Measurements from ENCODE around the gene TMIE. TPM values are rescaled to one million over a fixed set of nuclear protein-coding genes. Genes with fewer than 3 reads are reported as not detected.

TMIE gene
- total RNA-seq, 4 donors from 2014 or later: 0.41 to 2.1 (median 1.6) TPM; not detected in 1

DNA sequence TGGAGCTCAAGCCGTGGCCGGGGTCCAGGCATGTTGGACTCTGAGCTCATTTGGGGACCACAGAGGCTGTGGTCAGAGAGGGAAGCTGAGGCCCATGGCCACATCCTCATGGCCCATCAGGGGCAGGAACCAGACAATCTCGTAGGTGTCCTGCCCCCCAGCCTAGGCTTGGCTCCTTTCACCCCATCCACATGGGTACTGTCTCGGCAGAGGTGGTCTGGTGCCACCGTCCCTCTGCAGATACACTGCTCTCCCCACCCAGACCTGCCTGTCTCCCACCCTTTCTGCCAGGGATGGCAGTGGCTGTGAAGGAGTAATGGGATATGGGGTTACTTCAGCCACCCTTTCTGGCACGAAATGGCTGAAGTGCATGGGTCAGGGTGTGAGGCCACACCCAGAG is 8.5 kb downstream of the TMIE start:
- H3K27me3 ChIP-seq: no peaks in the 10 kb centered on the region
- no peak overlapping the region for H3K27ac ChIP-seq
- no peak overlapping the region for H3K4me3 ChIP-seq
- peak; percentile 1 to 9 for DNase-seq
- TF ChIP-seq, protein P1, sequence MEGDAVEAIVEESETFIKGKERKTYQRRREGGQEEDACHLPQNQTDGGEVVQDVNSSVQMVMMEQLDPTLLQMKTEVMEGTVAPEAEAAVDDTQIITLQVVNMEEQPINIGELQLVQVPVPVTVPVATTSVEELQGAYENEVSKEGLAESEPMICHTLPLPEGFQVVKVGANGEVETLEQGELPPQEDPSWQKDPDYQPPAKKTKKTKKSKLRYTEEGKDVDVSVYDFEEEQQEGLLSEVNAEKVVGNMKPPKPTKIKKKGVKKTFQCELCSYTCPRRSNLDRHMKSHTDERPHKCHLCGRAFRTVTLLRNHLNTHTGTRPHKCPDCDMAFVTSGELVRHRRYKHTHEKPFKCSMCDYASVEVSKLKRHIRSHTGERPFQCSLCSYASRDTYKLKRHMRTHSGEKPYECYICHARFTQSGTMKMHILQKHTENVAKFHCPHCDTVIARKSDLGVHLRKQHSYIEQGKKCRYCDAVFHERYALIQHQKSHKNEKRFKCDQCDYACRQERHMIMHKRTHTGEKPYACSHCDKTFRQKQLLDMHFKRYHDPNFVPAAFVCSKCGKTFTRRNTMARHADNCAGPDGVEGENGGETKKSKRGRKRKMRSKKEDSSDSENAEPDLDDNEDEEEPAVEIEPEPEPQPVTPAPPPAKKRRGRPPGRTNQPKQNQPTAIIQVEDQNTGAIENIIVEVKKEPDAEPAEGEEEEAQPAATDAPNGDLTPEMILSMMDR (IDR thresholded peaks at IDR 0.05): no peak
- no peak for TF ChIP-seq POLR2A (IDR thresholded peaks at IDR 0.05)
- H3K36me3 ChIP-seq: no peaks in the 10 kb centered on the region
- no peaks in the 10 kb centered on the region for H3K9me3 ChIP-seq
- H3K4me1 ChIP-seq: no peaks in the 10 kb centered on the region
- intact Hi-C loops (cut with DNase I; ENCODE audit: low total_unique reads): loop anchor here (5.0 to 10.0 kb wide), 2 partner anchors 198 to 625 kb away; no protein-coding TSS in a partner anchor

GRCh38 chr3:46710229-46710628 is 9.0 kb downstream of the TMIE start:
- H3K36me3 ChIP-seq: no peaks in the 10 kb centered on the region
- H3K27ac ChIP-seq: no peak overlapping the region
- DNase-seq: peak in 1 of 2 donors; percentile 7
- no peak for TF ChIP-seq POLR2A (IDR thresholded peaks at IDR 0.05)
- TF ChIP-seq, protein P1 (IDR thresholded peaks at IDR 0.05): no peak
- H3K4me3 ChIP-seq: no peak overlapping the region
- no peaks in the 10 kb centered on the region for H3K27me3 ChIP-seq
- H3K4me1 ChIP-seq: no peaks in the 10 kb centered on the region
- no peaks in the 10 kb centered on the region for H3K9me3 ChIP-seq
- intact Hi-C loops (cut with DNase I; ENCODE audit: low total_unique reads): no loop called here

DNA sequence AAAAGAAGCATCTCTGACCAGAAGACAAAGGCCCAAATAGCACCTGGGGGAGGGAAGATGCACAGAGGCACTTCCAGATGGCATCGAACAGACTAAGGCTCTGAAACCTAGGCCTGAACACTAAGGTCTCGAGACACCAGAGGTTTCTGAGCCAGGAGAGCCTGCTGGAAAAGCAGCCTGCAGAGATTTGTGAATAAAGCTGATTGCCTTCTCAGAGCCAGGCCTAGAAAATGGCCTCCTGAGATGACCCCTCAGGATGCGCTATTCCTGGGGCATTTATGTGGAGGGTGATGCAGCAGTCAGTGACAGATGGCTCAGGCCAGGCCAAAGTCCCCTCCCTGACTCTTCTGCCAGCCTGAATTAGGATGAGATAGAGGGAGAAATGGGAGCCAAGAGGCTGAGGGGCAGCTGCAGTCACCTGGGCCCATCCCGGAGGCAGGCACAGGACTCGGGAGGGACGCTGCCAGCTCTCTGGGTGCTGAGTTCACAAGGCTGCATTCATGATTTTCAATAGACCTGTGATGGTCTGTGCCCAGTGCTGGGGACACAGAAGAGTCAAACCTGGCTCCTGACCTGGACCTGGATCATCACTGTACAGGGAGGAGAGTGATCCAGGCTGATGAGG is 9.6 kb downstream of the TMIE start:
- H3K4me3 ChIP-seq: no peak overlapping the region
- TF ChIP-seq, protein P1 (IDR thresholded peaks at IDR 0.05): no peak
- no peak for TF ChIP-seq POLR2A (IDR thresholded peaks at IDR 0.05)
- H3K4me1 ChIP-seq: no peaks in the 10 kb centered on the region
- no peaks in the 10 kb centered on the region for H3K36me3 ChIP-seq
- H3K27me3 ChIP-seq: no peaks in the 10 kb centered on the region
- intact Hi-C loops (cut with DNase I; ENCODE audit: low total_unique reads): no loop called here
- DNase-seq: peak; percentile 4
- H3K27ac ChIP-seq: no peak overlapping the region
- H3K9me3 ChIP-seq: no peaks in the 10 kb centered on the region

GRCh38 chr3:46711305-46711704 is 10.1 kb downstream of the TMIE start:
- TF ChIP-seq POLR2A (IDR thresholded peaks at IDR 0.05): no peak
- TF ChIP-seq, protein P1 (IDR thresholded peaks at IDR 0.05): no peak
- peak in 1 of 2 donors; percentile 3 for DNase-seq

GRCh38 chr3:46711760-46712159 is 10.6 kb downstream of the TMIE start:
- Histone ChIP-seq H3K36me3 (no peaks in the 10 kb centered on the region), H3K9me3 (no peaks in the 10 kb centered on the region), H3K27ac (no peak overlapping the region), H3K4me1 (no peaks in the 10 kb centered on the region), H3K27me3 (no peaks in the 10 kb centered on the region), H3K4me3 (no peak overlapping the region)
- intact Hi-C loops (cut with DNase I; ENCODE audit: low total_unique reads): no loop called here
- DNase-seq: peak in 1 of 2 donors; percentile 3
- TF ChIP-seq POLR2A (IDR thresholded peaks at IDR 0.05): no peak
- TF ChIP-seq, protein P1 (IDR thresholded peaks at IDR 0.05): no peak

More at GRCh38 chr3:46711305-46711704, 10.1 kb downstream of the TMIE start:
- Histone ChIP-seq H3K4me1 (no peaks in the 10 kb centered on the region), H3K9me3 (no peaks in the 10 kb centered on the region), H3K27me3 (no peaks in the 10 kb centered on the region), H3K36me3 (no peaks in the 10 kb centered on the region), H3K27ac (no peak overlapping the region), H3K4me3 (no peak overlapping the region)
- intact Hi-C loops (cut with DNase I; ENCODE audit: low total_unique reads): no loop called here

Data from uterus (tissue), 4 donors.